Endothelial cell of umbilical vein (primary cell): ENCODE measurements around the gene CALML6. TPM values are rescaled to one million over a fixed set of nuclear protein-coding genes. Genes with fewer than 3 reads are reported as not detected.

Experiments
- BruUV-seq: library from RNA; stranded (reverse); fragments of 400-500 nt; replicated peaks from 2 replicates; lab custom pipeline; 2021; lab: Mats Ljungman, UMichigan
- CTCF ChIA-PET: fragments of 300-600, 350-600 bp; sonication (Branson Sonifier 250); formaldehyde crosslinking; loops from one replicate; lab custom pipeline; 2021; ENCODE audit warnings: antibody characterized with exemption, inconsistent platforms; lab: Charles Lee
- POLR2A ChIA-PET: fragments of 300-600, 350-600 bp; sonication (Branson Sonifier 250); formaldehyde crosslinking; loops from one replicate; lab custom pipeline; 2021; ENCODE audit warnings: antibody characterized with exemption, inconsistent platforms; lab: Charles Lee
- DNase-seq: peaks from one replicate; pipeline ENCODE4 v3.0.0-alpha.2; 2011; ENCODE audit warnings: low read depth, low spot score
- FAIRE-seq: peaks from 2 replicates; lab custom pipeline; 2011; peaks lifted over from hg19 to GRCh38; lab: Jason Lieb, UNC
- H2AFZ ChIP-seq: 2 replicates; pipeline ENCODE4 v1.6.0; 2012; ENCODE audit warnings: low read depth, low read length, control low read depth, inconsistent platforms
- H3K27ac ChIP-seq: 2 replicates; pipeline ENCODE4 v1.5.1; 2011; ENCODE audit warnings: low read depth, mild to moderate bottlenecking, control low read depth, low read length, moderate library complexity; ENCODE audit not compliant: insufficient read depth
- H3K27me3 ChIP-seq, 2 experiments: 2 replicates each; pipeline versions ENCODE4 v1.6.0 to v1.6.1; 2011; ENCODE audit warnings: low read length in 2 of 2, mixed read lengths in 1 of 2; ENCODE audit not compliant: control insufficient read depth in 2 of 2, insufficient read depth in 2 of 2
- H3K36me3 ChIP-seq, 2 experiments: 2 replicates in 1 of 2; 3 replicates in 1 of 2; pipeline ENCODE4 v1.5.1; 2011; ENCODE audit warnings: low read length in 2 of 2, mild to moderate bottlenecking in 1 of 2, moderate library complexity in 1 of 2; ENCODE audit not compliant: control insufficient read depth in 2 of 2, insufficient read depth in 2 of 2; ENCODE audit errors: extremely low read depth in 1 of 2
- H3K4me1 ChIP-seq: 3 replicates; pipeline ENCODE4 v1.5.1; 2011; ENCODE audit warnings: mild to moderate bottlenecking, low read length; ENCODE audit not compliant: control insufficient read depth, insufficient read depth; ENCODE audit errors: extremely low read depth
- H3K4me2 ChIP-seq: 2 replicates; pipeline ENCODE4 v1.6.1; 2011; ENCODE audit warnings: low read length, control low read depth, mixed read lengths; ENCODE audit not compliant: insufficient read depth
- H3K4me3 ChIP-seq, 3 experiments: fragments of 200-600 bp in 1 of 3; sonication (generic), shearing (Covaris generic) in 1 of 3; replicated peaks in 1 of 3; 2 replicates each; pipeline ENCODE4 v1.5.1; 2011 to 2016; ENCODE audit warnings: control low read depth in 3 of 3, low read length in 3 of 3, mild to moderate bottlenecking in 2 of 3, inconsistent platforms in 1 of 3, low read depth in 1 of 3, moderate library complexity in 1 of 3; ENCODE audit not compliant: insufficient read depth in 1 of 3
- H3K79me2 ChIP-seq: 2 replicates; pipeline ENCODE4 v1.6.0; 2012; ENCODE audit warnings: low read length, inconsistent platforms; ENCODE audit not compliant: control insufficient read depth, insufficient read depth
- H3K9ac ChIP-seq: replicated peaks from 2 replicates; pipeline ENCODE3; 2011; ENCODE audit warnings: low read length, control low read depth; ENCODE audit not compliant: insufficient read depth; ENCODE audit errors: extremely low read depth
- H3K9me1 ChIP-seq: replicated peaks from 3 replicates; pipeline ENCODE4 v1.6.0; 2011; ENCODE audit warnings: mild to moderate bottlenecking, low read length; ENCODE audit not compliant: control insufficient read depth, insufficient read depth; ENCODE audit errors: extremely low read depth
- H3K9me3 ChIP-seq: replicated peaks from 2 replicates; pipeline ENCODE4 v1.5.1; 2012; ENCODE audit warnings: low read length, inconsistent platforms; ENCODE audit not compliant: control insufficient read depth, insufficient read depth
- H4K20me1 ChIP-seq: replicated peaks from 2 replicates; pipeline ENCODE3; 2011; ENCODE audit warnings: mild to moderate bottlenecking, low read length; ENCODE audit not compliant: control insufficient read depth, insufficient read depth; ENCODE audit errors: extremely low read depth
- CTCF ChIP-seq, 2 donors: IDR thresholded peaks; 1 replicate in 1 of 2; 2 replicates in 1 of 2; pipeline ENCODE4 v1.5.1; 2011; ENCODE audit warnings: low read length in 2 of 2, mild to moderate bottlenecking in 2 of 2, moderate library complexity in 2 of 2, control low read depth in 1 of 2, inconsistent platforms in 1 of 2, low read depth in 1 of 2; ENCODE audit not compliant: insufficient read depth in 1 of 2; ENCODE audit errors: extremely low read depth in 1 of 2
- EZH2 ChIP-seq: IDR thresholded peaks from 2 replicates; pipeline ENCODE4 v1.6.1; 2012; ENCODE audit warnings: borderline replicate concordance, low read depth, mild to moderate bottlenecking, moderate library complexity, low read length, inconsistent platforms; ENCODE audit not compliant: severe bottlenecking
- FOS ChIP-seq: IDR thresholded peaks from 2 replicates; pipeline ENCODE4 v1.6.1; 2011; ENCODE audit warnings: mild to moderate bottlenecking, low read length, moderate library complexity, borderline replicate concordance; ENCODE audit not compliant: insufficient read depth
- GATA2 ChIP-seq: IDR thresholded peaks from 2 replicates; pipeline ENCODE4 v1.7.0; 2011; ENCODE audit warnings: low read depth, mild to moderate bottlenecking, moderate library complexity, mixed read lengths, low read length; ENCODE audit not compliant: insufficient read length, insufficient read depth
- JUN ChIP-seq: IDR thresholded peaks from 2 replicates; pipeline ENCODE4 v1.6.1; 2011; ENCODE audit warnings: borderline replicate concordance, low read depth; ENCODE audit not compliant: insufficient read length, insufficient read depth
- MAX ChIP-seq: IDR thresholded peaks from 2 replicates; pipeline ENCODE4 v1.6.1; 2011; ENCODE audit not compliant: insufficient read depth, insufficient read length
- MYC ChIP-seq: IDR thresholded peaks from one replicate; pipeline ENCODE4 v1.6.1; 2011; ENCODE audit warnings: mild to moderate bottlenecking, low read depth, low read length
- POLR2A ChIP-seq: IDR thresholded peaks from 2 replicates; pipeline ENCODE4 v1.6.1; 2012; ENCODE audit warnings: low read depth, mild to moderate bottlenecking, control low read depth, low read length
- POLR2AphosphoS5 ChIP-seq: IDR thresholded peaks from 2 replicates; pipeline ENCODE4 v1.6.1; 2012; ENCODE audit warnings: low read depth, mild to moderate bottlenecking, control low read depth, low read length, moderate library complexity; ENCODE audit not compliant: insufficient read depth
- dilution Hi-C: fragments of 300-500 bp; cut with MboI; formaldehyde crosslinking; loops from one replicate; pipeline ENCODE4 v1.15.0; 2019; ENCODE audit warnings: low sequenced_read_pairs; ENCODE audit not compliant: extremely low pct_ligation_motif_present
- intact Hi-C: fragments of 100-400 bp; cut with micrococcal nuclease; formaldehyde crosslinking; loops from one replicate; pipeline ENCODE4 v1.10.0; 2022
- polyA plus RNA-seq, 4 experiments: library from polyadenylated mRNA; depleted of rRNA in 3 of 4; stranded (reverse) in 3 of 4; unstranded in 1 of 4; fragments of >200 nt; gene quantifications; 2 replicates each; pipeline versions ENCODE4 v1.2.1 to v1.2.3, GENCODE V29; 2011 to 2012; ENCODE audit warnings: missing spikeins in 1 of 4
- total RNA-seq: library from RNA; stranded (reverse); gene quantifications from 2 replicates; pipeline ENCODE4 v1.2.3, GENCODE V29; 2021

The CALML6 gene
- total and polyA plus RNA-seq, 2 donors (not counting 3 experiments of a cell fraction or from before 2014, with no cell fraction given), result 0.36 to 0.44 TPM

GRCh38 chr1:1900883-1901640, 14.0 kb upstream of the CALML6 start:
- DNase-seq (no peak), FAIRE-seq (no peak)
- Histone ChIP-seq H3K9ac (no peak overlapping the region), H3K9me3 (no peaks in the 10 kb centered on the region), H3K36me3 (no peaks in the 10 kb centered on the region), H3K79me2 (no peaks in the 10 kb centered on the region), H3K27me3 (no peaks in the 10 kb centered on the region), H2AFZ (no peak overlapping the region), H3K4me1 (no peaks in the 10 kb centered on the region), H3K9me1 (no peaks in the 10 kb centered on the region), H3K4me3 (no peak overlapping the region), H3K4me2 (no peak overlapping the region), H3K27ac (no peak overlapping the region), H4K20me1 (no peaks in the 10 kb centered on the region)
- POLR2A ChIA-PET, result no interaction called here
- TF ChIP-seq FOS, result no peak
- TF ChIP-seq GATA2, result no peak
- no peak for TF ChIP-seq CTCF (IDR thresholded peaks at IDR 0.05; ENCODE audit: extremely low read depth in 1 of 2, insufficient read depth in 1 of 2, low read depth in 1 of 2, low read length in 2 of 2)
- TF ChIP-seq MAX, result no peak
- TF ChIP-seq EZH2, result no peak
- TF ChIP-seq MYC, result no peak
- no peak for TF ChIP-seq POLR2AphosphoS5
- no peak for TF ChIP-seq JUN
- no peak for TF ChIP-seq POLR2A
- intact Hi-C loops (no loop called here), dilution Hi-C loops (no loop called here)
- CTCF ChIA-PET, result interaction anchor here (1.7 kb wide), 1 partner anchor 8 kb away, joined by 6 read pairs; no protein-coding TSS in a partner anchor
- no TSS peak for BruUV-seq
